Measurements from ENCODE around the gene MAP4K2. TPM values are rescaled to one million over a fixed set of nuclear protein-coding genes. Genes with fewer than 3 reads are reported as not detected.
A peak's percentile ranks its signal among the peaks of the same experiment; 100 is the strongest.

Gene MAP4K2
- total and polyA plus RNA-seq, 2 of the 13 experiments (the other 11 are each of a cell fraction or from before 2014, with no cell fraction given) = 8.3 to 17.6 TPM

- Histone ChIP-seq H3K9ac (ENCODE audit: insufficient read depth, low read depth, low read length) (no peak overlapping the region), H3K36me3 (replicated peaks in 1 of 2; ENCODE audit: control insufficient read depth in 1 of 2, insufficient read depth in 2 of 2, low read length in 2 of 2) (peaks cover 6 to 8% of the 10 kb centered on the region in 2 experiments; a peak in 3 of 5 replicates), H3K4me2 (ENCODE audit: low read depth, low read length) (no peak overlapping the region), H3K27ac (ENCODE audit: extremely low read length, insufficient read depth, low read length) (no peak overlapping the region), H3K9me3 (ENCODE audit: low read length) (no peaks in the 10 kb centered on the region), H2AFZ (ENCODE audit: low read length) (no peak overlapping the region), H4K20me1 (ENCODE audit: insufficient read depth, low read length) (no peaks in the 10 kb centered on the region), H3K4me3 (replicated peaks in 1 of 3; ENCODE audit: insufficient read depth in 1 of 3, low read depth in 2 of 3, low read length in 3 of 3) (no peak overlapping the region), H3K79me2 (ENCODE audit: insufficient read depth, low read length) (no peaks in the 10 kb centered on the region), H3K27me3 (ENCODE audit: control insufficient read depth in 1 of 2, insufficient read depth in 2 of 2, low read length in 2 of 2) (no peaks in the 10 kb centered on the region), H3K4me1 (ENCODE audit: insufficient read depth, low read length) (peaks cover 62% of the 10 kb centered on the region)
- ATAC-seq (no peak), FAIRE-seq (no peak), DNase-seq (ENCODE audit: low spot score) (no peak)
- WGBS (ENCODE audit: low lambda C conversion rate) = 97% methylated on average over 5 of the region's 8 CpGs
- in situ Hi-C loops (cut with HindIII; ENCODE audit: extremely low pct_ligation_motif_present, low pct_unique_long_range_greater_than_20kb) = no loop called here
- no TSS peak for BruUV-seq (replicated peaks)
- intact Hi-C loops (cut with micrococcal nuclease; ENCODE audit: unreplicated experiment) = loop anchor here (1.0 kb wide), 1 partner anchor 18 kb away; no protein-coding TSS in a partner anchor
- TF ChIP-seq POLR2A (IDR thresholded peaks at IDR 0.05; ENCODE audit: insufficient read depth in 1 of 2, low read depth in 2 of 2, low read length in 2 of 2) (0 out of 4 replicates have a peak, but pooled peaks of 1 of the 2 experiments have one; percentile 28), ZKSCAN5 (CRISPR knock-in tag; IDR thresholded peaks at IDR 0.05) (no peak), ARID3A (IDR thresholded peaks at IDR 0.05; ENCODE audit: low read depth, low read length) (no peak)
- ChIA-PET POLR2A (interaction anchor here (1.2 kb wide), 1 partner anchor 34 kb away, joined by 3 read pairs; no protein-coding TSS in a partner anchor), CTCF (ENCODE audit: low intra/inter-chr PET ratio, low total read pairs) (no interaction called here)
These were observed 48.9 kb upstream of the MAP4K2 start for GRCh38 chr11:64851831-64852351.

- Histone ChIP-seq H3K4me1 (ENCODE audit: insufficient read depth, low read length) (peaks cover 62% of the 10 kb centered on the region), H3K36me3 (replicated peaks in 1 of 2; ENCODE audit: control insufficient read depth in 1 of 2, insufficient read depth in 2 of 2, low read length in 2 of 2) (peaks cover 3 to 6% of the 10 kb centered on the region in 2 experiments; a peak in 3 of 5 replicates), H3K4me2 (ENCODE audit: low read depth, low read length) (no peak overlapping the region), H3K27ac (ENCODE audit: extremely low read length, insufficient read depth, low read length) (no peak overlapping the region), H3K9ac (ENCODE audit: insufficient read depth, low read depth, low read length) (no peak overlapping the region), H3K27me3 (ENCODE audit: control insufficient read depth in 1 of 2, insufficient read depth in 2 of 2, low read length in 2 of 2) (no peaks in the 10 kb centered on the region), H3K9me3 (ENCODE audit: low read length) (no peaks in the 10 kb centered on the region), H3K4me3 (replicated peaks in 1 of 3; ENCODE audit: insufficient read depth in 1 of 3, low read depth in 2 of 3, low read length in 3 of 3) (no peak overlapping the region), H4K20me1 (ENCODE audit: insufficient read depth, low read length) (no peaks in the 10 kb centered on the region), H2AFZ (ENCODE audit: low read length) (no peak overlapping the region), H3K79me2 (ENCODE audit: insufficient read depth, low read length) (no peaks in the 10 kb centered on the region)
- ChIA-PET CTCF (ENCODE audit: low intra/inter-chr PET ratio, low total read pairs) (no interaction called here), POLR2A (interaction anchor here (1.1 to 3.4 kb wide), 4 partner anchors 19 to 37 kb away, joined by 3 to 15 read pairs (median 6); no protein-coding TSS in a partner anchor)
- TF ChIP-seq CTCF (CRISPR knock-in tag; IDR thresholded peaks at IDR 0.05) (peak; percentile 27; the same call in 1 of the 2 replicates), HNRNPL (IDR thresholded peaks at IDR 0.05; ENCODE audit: low read depth, low read length) (0 out of 2 replicates have a peak, but pooled peaks have one; percentile 55), ELF3 (CRISPR knock-in tag; IDR thresholded peaks at IDR 0.05) (no peak), RBM22 (optimal IDR thresholded peaks at IDR 0.05; ENCODE audit: low read length) (peak; percentile 22)
- BruUV-seq (replicated peaks) = no TSS peak
- intact Hi-C loops (cut with micrococcal nuclease; ENCODE audit: unreplicated experiment) = loop anchor here (1.0 kb wide), 1 partner anchor 19 kb away; no protein-coding TSS in a partner anchor
- DNase-seq (ENCODE audit: low spot score) (no peak), ATAC-seq (peak; percentile 27), FAIRE-seq (no peak)
- in situ Hi-C loops (cut with HindIII; ENCODE audit: extremely low pct_ligation_motif_present, low pct_unique_long_range_greater_than_20kb) = no loop called here
- 53% methylated on average over 5 of the region's 13 CpGs for WGBS (ENCODE audit: low lambda C conversion rate)
These were observed 48.1 kb upstream of the MAP4K2 start for GRCh38 chr11:64850979-64851567.
